HG03565 (cell line): Measurements from ENCODE around the gene TP73.
A peak's percentile ranks its signal among the peaks of the same experiment; 100 is the strongest.
"Not testable (repeated sequence)": the region's sequence is repeated elsewhere in the genome, so short reads cannot be mapped to it uniquely, and the experiment has no call there.

Experiments used
- ATAC-seq: cut with Tn5 transposase; IDR thresholded peaks from one replicate; pipeline ENCODE4 v1.9.1; 2021; ENCODE audit warnings: mild to moderate bottlenecking, moderate library complexity; ENCODE audit not compliant: unreplicated experiment

The TP73 gene

GRCh38 chr1:3618531-3618880 lies 33.8 kb upstream of the TP73 start:
- no peak for ATAC-seq

- no peak for ATAC-seq
Measured at GRCh38 chr1:3618881-3619671, 33.2 kb upstream of the TP73 start.

- no peak for ATAC-seq
Measured at GRCh38 chr1:3620708-3621107, 31.6 kb upstream of the TP73 start.

- ATAC-seq = not testable (repeated sequence)
Measured at GRCh38 chr1:3621151-3621671, 31.1 kb upstream of the TP73 start.

- not testable (repeated sequence) for ATAC-seq
Measured at GRCh38 chr1:3622102-3622501, 30.2 kb upstream of the TP73 start.

GRCh38 chr1:3623441-3624199 lies 28.7 kb upstream of the TP73 start:
- ATAC-seq = no peak

GRCh38 chr1:3624200-3625136 lies 27.8 kb upstream of the TP73 start, which contains the start of gene TPRG1L:
TSS of gene TPRG1L (plus strand) at chr1:3625015. CDS start at chr1:3625073, 58 bp downstream.
- peak; percentile 92 for ATAC-seq

GRCh38 chr1:3625151-3625907 lies 27.0 kb upstream of the TP73 start:
- ATAC-seq = no peak

GRCh38 chr1:3626025-3626424 lies 26.3 kb upstream of the TP73 start:
- no peak for ATAC-seq

GRCh38 chr1:3627515-3628253 lies 24.6 kb upstream of the TP73 start:
- no peak for ATAC-seq

GRCh38 chr1:3628445-3628844 lies 23.9 kb upstream of the TP73 start:
- ATAC-seq = no peak

- no peak for ATAC-seq
Measured at GRCh38 chr1:3629561-3630160, 22.7 kb upstream of the TP73 start.

- ATAC-seq = no peak
Measured at GRCh38 chr1:3630161-3630611, 22.1 kb upstream of the TP73 start.

- ATAC-seq = no peak
Measured at GRCh38 chr1:3630914-3631313, 21.4 kb upstream of the TP73 start.

GRCh38 chr1:3631320-3632260 lies 20.7 kb upstream of the TP73 start:
- ATAC-seq = no peak

- ATAC-seq = no peak
Measured at GRCh38 chr1:3632298-3632697, 20.0 kb upstream of the TP73 start.

GRCh38 chr1:3632716-3633343 lies 19.5 kb upstream of the TP73 start:
- ATAC-seq = no peak
